GM19395 (cell line): ENCODE results near the gene GPD1L.

Source experiments
- ATAC-seq: cut with Tn5 transposase; IDR thresholded peaks from one replicate; pipeline ENCODE4 v1.9.1; 2021; ENCODE audit warnings: mild to moderate bottlenecking, moderate library complexity; ENCODE audit not compliant: unreplicated experiment

GPD1L gene

GRCh38 chr3:32217339-32217738, 110.9 kb downstream of the GPD1L start:
- no peak for ATAC-seq
